Measurements from ENCODE around the gene TMEM119. TPM values are rescaled to one million over a fixed set of nuclear protein-coding genes. Genes with fewer than 3 reads are reported as not detected.

Gene TMEM119
- total RNA-seq, 2 donors from 2014 or later = 7.2 to 8.8 TPM

GRCh38 chr12:108603743-108604142, 5.9 kb upstream of the TMEM119 start:
- Histone ChIP-seq H3K4me3 (no peak overlapping the region), H3K27me3 (no peaks in the 10 kb centered on the region)

GRCh38 chr12:108602976-108603704, 5.3 kb upstream of the TMEM119 start:
- Histone ChIP-seq H3K9me3 (no peaks in the 10 kb centered on the region), H3K4me3 (no peak overlapping the region), H3K4me1 (no peaks in the 10 kb centered on the region), H3K9ac (ENCODE audit: low read depth in 2 of 2, low read length in 2 of 2) (no peak overlapping the region), H3K27me3 (no peaks in the 10 kb centered on the region), H3K36me3 (no peaks in the 10 kb centered on the region), H3K27ac (no peak overlapping the region)
- intact Hi-C loops (cut with DNase I) = no loop called here
- no peak for TF ChIP-seq CTCF (IDR thresholded peaks at IDR 0.05)
- DNase-seq = no peak

More at GRCh38 chr12:108603743-108604142, 5.9 kb upstream of the TMEM119 start:
- Histone ChIP-seq H3K27ac (no peak overlapping the region), H3K9me3 (no peaks in the 10 kb centered on the region), H3K9ac (ENCODE audit: low read depth in 2 of 2, low read length in 2 of 2) (no peak overlapping the region), H3K36me3 (no peaks in the 10 kb centered on the region), H3K4me1 (no peaks in the 10 kb centered on the region)
- no peak for DNase-seq
- intact Hi-C loops (cut with DNase I) = no loop called here
- TF ChIP-seq CTCF (IDR thresholded peaks at IDR 0.05) = no peak

GRCh38 chr12:108602209-108602705, 4.4 kb upstream of the TMEM119 start:
- Histone ChIP-seq H3K36me3 (no peaks in the 10 kb centered on the region), H3K9me3 (no peaks in the 10 kb centered on the region), H3K4me1 (no peaks in the 10 kb centered on the region), H3K27ac (no peak overlapping the region), H3K9ac (ENCODE audit: low read depth in 2 of 2, low read length in 2 of 2) (no peak overlapping the region), H3K4me3 (no peak overlapping the region), H3K27me3 (no peaks in the 10 kb centered on the region)
- DNase-seq = no peak
- no peak for TF ChIP-seq CTCF (IDR thresholded peaks at IDR 0.05)
- intact Hi-C loops (cut with DNase I) = no loop called here

GRCh38 chr12:108600702-108601007, 2.8 kb upstream of the TMEM119 start:
- TF ChIP-seq CTCF (IDR thresholded peaks at IDR 0.05) = no peak
- Histone ChIP-seq H3K4me3 (no peak overlapping the region), H3K9ac (ENCODE audit: low read depth in 2 of 2, low read length in 2 of 2) (no peak overlapping the region), H3K36me3 (no peaks in the 10 kb centered on the region), H3K27me3 (no peaks in the 10 kb centered on the region), H3K27ac (no peak overlapping the region), H3K9me3 (no peaks in the 10 kb centered on the region), H3K4me1 (no peaks in the 10 kb centered on the region)
- DNase-seq = no peak
- intact Hi-C loops (cut with DNase I) = no loop called here

GRCh38 chr12:108599948-108600701, 2.2 kb upstream of the TMEM119 start:
- Histone ChIP-seq H3K36me3 (no peaks in the 10 kb centered on the region), H3K4me1 (no peaks in the 10 kb centered on the region), H3K4me3 (no peak overlapping the region), H3K9me3 (no peaks in the 10 kb centered on the region), H3K27me3 (no peaks in the 10 kb centered on the region), H3K9ac (ENCODE audit: low read depth in 2 of 2, low read length in 2 of 2) (no peak overlapping the region), H3K27ac (no peak overlapping the region)
- no peak for DNase-seq
- no peak for TF ChIP-seq CTCF (IDR thresholded peaks at IDR 0.05)
- intact Hi-C loops (cut with DNase I) = no loop called here
